Liver (tissue), 9 donors: Measurements from ENCODE around the gene KRT37. TPM values are rescaled to one million over a fixed set of nuclear protein-coding genes. Genes with fewer than 3 reads are reported as not detected.

ENCODE experiments used
- DNase-seq: peaks from one replicate; pipeline ENCODE4 v3.0.0-alpha.2; 2017; ENCODE audit warnings: low spot score
- H3K27ac ChIP-seq, 2 donors: one replicate each; pipeline ENCODE4 v1.7.0; 2013; ENCODE audit warnings: inconsistent platforms in 2 of 2, low read length in 2 of 2, control low read depth in 1 of 2, low read depth in 1 of 2, mild to moderate bottlenecking in 1 of 2
- H3K27me3 ChIP-seq, 4 donors: one replicate each; pipeline versions ENCODE4 v1.6.1 to v1.7.0; 2013; ENCODE audit warnings: low read length in 3 of 4, inconsistent platforms in 1 of 4, mild to moderate bottlenecking in 1 of 4, moderate library complexity in 1 of 4; ENCODE audit not compliant: control insufficient read depth in 4 of 4, insufficient read depth in 4 of 4
- H3K36me3 ChIP-seq, 4 donors: one replicate each; pipeline versions ENCODE4 v1.6.1 to v1.7.0; 2013; ENCODE audit warnings: low read length in 3 of 4, mild to moderate bottlenecking in 3 of 4, low read depth in 1 of 4, moderate library complexity in 1 of 4; ENCODE audit not compliant: control insufficient read depth in 4 of 4, insufficient read depth in 3 of 4
- H3K4me1 ChIP-seq, 4 donors: one replicate each; pipeline versions ENCODE4 v1.6.1 to v1.7.0; 2013; ENCODE audit warnings: low read length in 3 of 4, mild to moderate bottlenecking in 3 of 4, moderate library complexity in 1 of 4; ENCODE audit not compliant: control insufficient read depth in 4 of 4, insufficient read depth in 4 of 4
- H3K4me3 ChIP-seq, 3 donors: one replicate each; pipeline versions ENCODE4 v1.6.1 to v1.7.0; 2013; ENCODE audit warnings: low read length in 3 of 3, control low read depth in 1 of 3, low read depth in 1 of 3, mild to moderate bottlenecking in 1 of 3
- H3K9ac ChIP-seq, 2 donors: one replicate each; pipeline ENCODE4 v1.7.0; 2013; ENCODE audit warnings: low read length in 2 of 2, mild to moderate bottlenecking in 2 of 2, moderate library complexity in 2 of 2, control low read depth in 1 of 2, low read depth in 1 of 2
- H3K9me3 ChIP-seq, 4 donors: one replicate each; pipeline versions ENCODE4 v1.6.1 to v1.7.0; 2013; ENCODE audit warnings: low read length in 3 of 4; ENCODE audit not compliant: control insufficient read depth in 4 of 4
- ATF3 ChIP-seq: IDR thresholded peaks from 2 replicates; pipeline ENCODE4 v1.6.1; 2016; ENCODE audit warnings: antibody characterized with exemption
- CTCF ChIP-seq: fragments of 150-350 bp; IDR thresholded peaks from 2 replicates; pipeline ENCODE4 v1.5.1; 2017; ENCODE audit warnings: improper control_type of control experiment, low read depth, low read length; ENCODE audit not compliant: missing input control
- EGR1 ChIP-seq, 2 donors: IDR thresholded peaks; 2 replicates each; pipeline ENCODE4 v1.6.1; 2016 to 2018; ENCODE audit warnings: antibody characterized with exemption in 2 of 2, low read depth in 2 of 2
- FOXA1 ChIP-seq: IDR thresholded peaks from 2 replicates; pipeline ENCODE4 v1.6.1; 2016; ENCODE audit warnings: antibody characterized with exemption
- FOXA2 ChIP-seq: IDR thresholded peaks from 2 replicates; pipeline ENCODE4 v1.6.1; 2016; ENCODE audit warnings: antibody characterized with exemption
- HNF4A ChIP-seq, 2 donors: conservative IDR thresholded peaks; 2 replicates each; pipeline ENCODE4 v1.6.1; 2016; ENCODE audit warnings: antibody characterized with exemption in 2 of 2, mild to moderate bottlenecking in 2 of 2
- HNF4G ChIP-seq: IDR thresholded peaks from 2 replicates; pipeline ENCODE4 v1.6.1; 2016; ENCODE audit warnings: antibody characterized with exemption
- JUND ChIP-seq, 2 donors: IDR thresholded peaks; 2 replicates each; pipeline ENCODE4 v1.6.1; 2016; ENCODE audit warnings: antibody characterized with exemption in 2 of 2
- MAX ChIP-seq: IDR thresholded peaks from 2 replicates; pipeline ENCODE4 v1.6.1; 2016; ENCODE audit warnings: antibody characterized with exemption
- REST ChIP-seq: IDR thresholded peaks from 2 replicates; pipeline ENCODE4 v1.6.1; 2016; ENCODE audit warnings: antibody characterized with exemption, mild to moderate bottlenecking
- RXRA ChIP-seq, 2 donors: IDR thresholded peaks; 2 replicates each; pipeline ENCODE4 v1.6.1; 2017 to 2018; ENCODE audit warnings: antibody characterized with exemption in 2 of 2, mild to moderate bottlenecking in 1 of 2
- SP1 ChIP-seq: IDR thresholded peaks from 2 replicates; pipeline ENCODE4 v1.6.1; 2018; ENCODE audit warnings: antibody characterized with exemption, mild to moderate bottlenecking
- TAF1 ChIP-seq: conservative IDR thresholded peaks from 2 replicates; pipeline ENCODE4 v1.6.1; 2016; ENCODE audit warnings: antibody characterized with exemption, mild to moderate bottlenecking
- YY1 ChIP-seq: IDR thresholded peaks from 2 replicates; pipeline ENCODE4 v1.6.1; 2016; ENCODE audit warnings: antibody characterized with exemption, mild to moderate bottlenecking
- ZBTB33 ChIP-seq: IDR thresholded peaks from 2 replicates; pipeline ENCODE4 v1.6.1; 2016; ENCODE audit warnings: antibody characterized with exemption
- WGBS: extraction: QIAGEN DNeasy Blood & Tissue Kit; methylation state at CpG from one replicate; pipeline ENCODE4 v1.1.7; 2013; 5-methylcytosine and 5-hydroxymethylcytosine counted together
- polyA plus RNA-seq, 2 donors: library from polyadenylated mRNA; stranded (reverse) in 1 of 2; unstranded in 1 of 2; fragments of 200-250 nt in 1 of 2; fragments of >200 nt in 1 of 2; fragmentation: Nextera tagmentation in 1 of 2; extraction: Ambion mirVana in 1 of 2; gene quantifications; one replicate each; pipeline versions ENCODE4 v1.2.1 to v1.2.3, GENCODE V29; 2013 to 2015
- total RNA-seq, 2 donors: library from RNA; depleted of rRNA; stranded (reverse); fragments of >200 nt; gene quantifications; one replicate each; pipeline ENCODE4 v1.2.3, GENCODE V29; 2014
- donor health status: healthy.
- donor health status: healthy.
- donor health status: healthy.
- donor health status: healthy.
- donor health status: healthy.

Gene KRT37
- total and polyA plus RNA-seq, 4 donors, result not detected

GRCh38 chr17:41453066-41453465 lies 28.7 kb upstream of the KRT37 start (continued):
- no peak for TF ChIP-seq REST
- no peak for TF ChIP-seq FOXA1
- TF ChIP-seq RXRA (IDR thresholded peaks at IDR 0.05), result no peak
- no peak for TF ChIP-seq HNF4A (conservative IDR thresholded peaks at IDR 0.05)

- H3K4me1 ChIP-seq, result no peaks in the 10 kb centered on the region
- no peak for DNase-seq
- TF ChIP-seq TAF1 (no peak), HNF4G (no peak), ZBTB33 (no peak), ATF3 (no peak), FOXA2 (no peak), EGR1 (IDR thresholded peaks at IDR 0.05; ENCODE audit: low read depth in 2 of 2) (no peak), YY1 (no peak), HNF4A (conservative IDR thresholded peaks at IDR 0.05) (no peak), MAX (no peak), FOXA1 (no peak), CTCF (no peak), JUND (IDR thresholded peaks at IDR 0.05) (no peak), SP1 (no peak), RXRA (IDR thresholded peaks at IDR 0.05) (no peak)
- no peak overlapping the region for H3K4me3 ChIP-seq
- H3K9ac ChIP-seq, result no peak overlapping the region
- H3K9me3 ChIP-seq, result no peaks in the 10 kb centered on the region
- H3K27me3 ChIP-seq, result no peaks in the 10 kb centered on the region
- H3K36me3 ChIP-seq, result no peaks in the 10 kb centered on the region
- WGBS, result 54% methylated on average over 4 of the region's 4 CpGs
- no peak overlapping the region for H3K27ac ChIP-seq
These were observed 27.9 kb upstream of the KRT37 start for GRCh38 chr17:41452281-41452680.
